Activated naive CD8-positive, alpha-beta T cell treated with anti-CD3 and anti-CD28 coated beads for 36 hours (primary cell): ENCODE results near the gene TMCO4. TPM values are rescaled to one million over a fixed set of nuclear protein-coding genes. Genes with fewer than 3 reads are reported as not detected.

Source experiments
- DNase-seq: peaks from one replicate; pipeline ENCODE4 v3.0.0; 2021
- H3K27ac Mint-ChIP-seq: one replicate; pipeline ENCODE4 v1.8.0; 2022; ENCODE audit warnings: mild to moderate bottlenecking, moderate library complexity, mixed read lengths
- H3K27me3 Mint-ChIP-seq: one replicate; pipeline ENCODE4 v1.8.0; 2022; ENCODE audit warnings: mild to moderate bottlenecking, mixed read lengths
- H3K36me3 Mint-ChIP-seq: one replicate; pipeline ENCODE4 v1.8.0; 2021; ENCODE audit warnings: mild to moderate bottlenecking, mixed read lengths
- H3K4me1 Mint-ChIP-seq: one replicate; pipeline ENCODE4 v1.8.0; 2021; ENCODE audit warnings: mixed read lengths
- H3K4me3 Mint-ChIP-seq: one replicate; pipeline ENCODE4 v1.8.0; 2022; ENCODE audit warnings: mild to moderate bottlenecking, moderate library complexity, mixed read lengths
- H3K9me3 Mint-ChIP-seq: one replicate; pipeline ENCODE4 v1.8.0; 2022; ENCODE audit warnings: mixed read lengths
- total RNA-seq, 2 experiments: library from RNA; stranded (reverse); gene quantifications; one replicate each; pipeline ENCODE4 v1.2.3, GENCODE V29; 2021

The TMCO4 gene
- total RNA-seq, 2 experiments from 2014 or later, result 12.5 to 13.9 TPM

GRCh38 chr1:19689085-19689757, 110.5 kb downstream of the TMCO4 start:
- DNase-seq, result no peak
- H3K36me3 Mint-ChIP-seq, result peaks cover 45% of the 10 kb centered on the region
- peaks cover 19% of the 10 kb centered on the region for H3K4me1 Mint-ChIP-seq
- no peak overlapping the region for H3K4me3 Mint-ChIP-seq
- peaks cover 8% of the 10 kb centered on the region for H3K9me3 Mint-ChIP-seq
- H3K27ac Mint-ChIP-seq, result no peak overlapping the region
- no peaks in the 10 kb centered on the region for H3K27me3 Mint-ChIP-seq

- no peak for DNase-seq
- Mint-ChIP-seq H3K36me3 (peaks cover 45% of the 10 kb centered on the region), H3K4me1 (peaks cover 19% of the 10 kb centered on the region), H3K27ac (no peak overlapping the region), H3K4me3 (no peak overlapping the region), H3K9me3 (peaks cover 8% of the 10 kb centered on the region), H3K27me3 (no peaks in the 10 kb centered on the region)
Observed at GRCh38 chr1:19688041-19688842, 111.5 kb downstream of the TMCO4 start.

DNA sequence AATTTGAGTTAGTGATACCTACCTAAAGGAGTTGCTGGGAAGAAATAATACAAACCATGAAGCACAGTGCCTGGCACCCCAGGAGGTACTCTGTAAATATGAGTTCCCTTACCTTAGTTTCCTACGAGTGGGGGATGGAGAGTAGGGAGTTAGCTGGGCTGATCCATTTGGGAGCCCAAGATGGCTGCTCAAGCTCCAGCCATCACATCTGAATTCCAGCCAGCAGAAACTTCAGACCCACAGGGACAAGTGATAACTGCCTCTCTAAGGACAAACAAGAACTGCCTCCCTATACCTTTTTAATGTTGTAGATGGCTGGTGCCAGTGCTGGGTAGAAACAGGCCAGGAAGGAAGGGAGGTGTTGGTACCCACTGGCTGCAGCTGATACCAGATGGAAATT, 112.3 kb downstream of the TMCO4 start:
- no peaks in the 10 kb centered on the region for H3K27me3 Mint-ChIP-seq
- no peak overlapping the region for H3K27ac Mint-ChIP-seq
- DNase-seq, result no peak
- H3K4me1 Mint-ChIP-seq, result peaks cover 19% of the 10 kb centered on the region
- H3K36me3 Mint-ChIP-seq, result peaks cover 45% of the 10 kb centered on the region
- peaks cover 8% of the 10 kb centered on the region for H3K9me3 Mint-ChIP-seq
- no peak overlapping the region for H3K4me3 Mint-ChIP-seq

- H3K27me3 Mint-ChIP-seq, result no peaks in the 10 kb centered on the region
- peaks cover 33% of the 10 kb centered on the region for H3K36me3 Mint-ChIP-seq
Observed at GRCh38 chr1:19685994-19686393, 113.7 kb downstream of the TMCO4 start.

DNA sequence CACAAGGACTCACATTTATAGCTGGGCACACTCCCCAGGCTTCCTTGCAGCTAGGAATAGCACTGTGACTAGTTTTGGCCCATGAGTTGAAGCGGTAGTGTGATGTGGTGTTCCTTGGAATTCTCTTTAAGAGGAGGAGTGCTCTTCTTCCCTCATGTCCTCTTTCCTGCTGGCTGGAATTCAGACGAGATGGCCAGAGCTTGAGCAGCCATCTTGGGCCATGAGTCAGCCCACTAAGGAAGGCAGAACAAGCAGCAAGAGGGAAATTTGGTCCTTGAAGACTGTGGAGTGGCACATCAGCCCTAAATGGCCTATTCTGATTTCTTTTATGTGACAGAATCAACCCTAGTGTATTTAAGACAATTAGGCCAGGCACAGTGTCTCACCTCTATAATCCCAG, 115.0 kb downstream of the TMCO4 start:
- H3K4me1 Mint-ChIP-seq, result peaks cover 19% of the 10 kb centered on the region
- H3K9me3 Mint-ChIP-seq, result peaks cover 4% of the 10 kb centered on the region
- H3K27ac Mint-ChIP-seq, result no peak overlapping the region
- no peak overlapping the region for H3K4me3 Mint-ChIP-seq
- H3K36me3 Mint-ChIP-seq, result peaks cover 20% of the 10 kb centered on the region
- H3K27me3 Mint-ChIP-seq, result no peaks in the 10 kb centered on the region
- DNase-seq, result no peak

More at GRCh38 chr1:19685994-19686393, 113.7 kb downstream of the TMCO4 start:
- H3K4me3 Mint-ChIP-seq, result no peak overlapping the region
- no peak overlapping the region for H3K27ac Mint-ChIP-seq
- peaks cover 19% of the 10 kb centered on the region for H3K4me1 Mint-ChIP-seq
- peaks cover 7% of the 10 kb centered on the region for H3K9me3 Mint-ChIP-seq
- no peak for DNase-seq

DNA sequence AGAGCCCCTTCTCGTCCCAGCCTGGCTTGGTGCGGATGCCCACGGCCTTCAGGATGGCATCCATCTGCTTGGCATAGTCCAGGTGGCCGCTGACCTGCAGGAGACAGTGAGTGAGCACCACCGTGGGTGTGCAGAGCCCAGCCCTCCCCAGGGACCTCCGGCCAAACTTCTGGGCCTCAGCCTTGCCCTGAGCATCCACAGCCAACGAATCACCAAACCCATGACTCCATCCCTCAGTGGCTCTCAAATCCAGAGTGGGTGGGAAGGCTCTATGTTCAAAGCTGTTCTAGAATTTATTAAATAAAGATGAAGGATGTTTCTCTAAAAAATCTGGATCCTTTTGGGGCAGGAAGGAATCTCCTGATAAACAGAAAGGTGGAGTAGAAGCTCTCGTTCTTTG, 116.4 kb downstream of the TMCO4 start:
- no peaks in the 10 kb centered on the region for H3K9me3 Mint-ChIP-seq
- no peak for DNase-seq
- H3K27me3 Mint-ChIP-seq, result no peaks in the 10 kb centered on the region
- H3K27ac Mint-ChIP-seq, result no peak overlapping the region
- H3K4me3 Mint-ChIP-seq, result no peak overlapping the region
- peaks cover 13% of the 10 kb centered on the region for H3K36me3 Mint-ChIP-seq
- peaks cover 11% of the 10 kb centered on the region for H3K4me1 Mint-ChIP-seq

DNA sequence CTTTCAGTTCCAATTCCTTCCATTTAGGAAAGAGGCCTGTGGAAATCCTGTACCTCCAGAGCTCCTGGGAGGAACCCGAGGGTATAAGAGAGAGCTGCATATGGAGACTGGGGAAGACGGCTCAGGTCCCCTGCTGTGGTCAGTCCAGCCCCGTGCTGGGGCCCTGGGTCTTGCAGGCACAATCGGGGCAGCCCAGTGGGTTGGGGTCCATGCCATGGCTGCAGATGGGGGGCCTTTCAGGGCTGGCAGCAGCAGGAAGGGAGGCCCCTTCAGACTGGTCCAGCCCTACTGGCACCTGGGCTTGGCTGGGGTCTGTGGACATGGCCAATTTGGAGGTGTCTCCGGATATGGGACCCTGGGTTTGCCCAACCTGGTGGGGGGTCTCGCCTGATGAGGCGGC, 116.8 kb downstream of the TMCO4 start:
- Mint-ChIP-seq H3K27ac (no peak overlapping the region), H3K4me3 (no peak overlapping the region), H3K9me3 (no peaks in the 10 kb centered on the region), H3K4me1 (peaks cover 7% of the 10 kb centered on the region), H3K36me3 (peaks cover 8% of the 10 kb centered on the region), H3K27me3 (no peaks in the 10 kb centered on the region)
- no peak for DNase-seq

GRCh38 chr1:19682257-19682656, 117.5 kb downstream of the TMCO4 start:
- H3K9me3 Mint-ChIP-seq, result no peaks in the 10 kb centered on the region
- peaks cover 3% of the 10 kb centered on the region for H3K36me3 Mint-ChIP-seq
- DNase-seq, result no peak
- no peak overlapping the region for H3K27ac Mint-ChIP-seq
- H3K4me1 Mint-ChIP-seq, result peaks cover 1% of the 10 kb centered on the region
- no peak overlapping the region for H3K4me3 Mint-ChIP-seq
- H3K27me3 Mint-ChIP-seq, result peaks cover 2% of the 10 kb centered on the region

GRCh38 chr1:19680644-19681043, 119.1 kb downstream of the TMCO4 start:
- Mint-ChIP-seq H3K36me3 (no peaks in the 10 kb centered on the region), H3K9me3 (no peaks in the 10 kb centered on the region), H3K27me3 (peaks cover 13% of the 10 kb centered on the region)

GRCh38 chr1:19679691-19680090, 120.0 kb downstream of the TMCO4 start:
- peaks cover 13% of the 10 kb centered on the region for H3K27me3 Mint-ChIP-seq
- no peak overlapping the region for H3K4me3 Mint-ChIP-seq
- DNase-seq, result no peak
- H3K27ac Mint-ChIP-seq, result no peak overlapping the region
- H3K4me1 Mint-ChIP-seq, result no peaks in the 10 kb centered on the region
- H3K9me3 Mint-ChIP-seq, result no peaks in the 10 kb centered on the region
- H3K36me3 Mint-ChIP-seq, result no peaks in the 10 kb centered on the region

More at GRCh38 chr1:19680644-19681043, 119.1 kb downstream of the TMCO4 start:
- Mint-ChIP-seq H3K27ac (no peak overlapping the region), H3K4me3 (no peak overlapping the region), H3K4me1 (no peaks in the 10 kb centered on the region)
- DNase-seq, result no peak

- Mint-ChIP-seq H3K27me3 (peaks cover 17% of the 10 kb centered on the region), H3K36me3 (no peaks in the 10 kb centered on the region), H3K9me3 (no peaks in the 10 kb centered on the region), H3K4me3 (no peak overlapping the region), H3K4me1 (no peaks in the 10 kb centered on the region), H3K27ac (no peak overlapping the region)
- no peak for DNase-seq
Observed at GRCh38 chr1:19678931-19679453, 120.7 kb downstream of the TMCO4 start.

DNA sequence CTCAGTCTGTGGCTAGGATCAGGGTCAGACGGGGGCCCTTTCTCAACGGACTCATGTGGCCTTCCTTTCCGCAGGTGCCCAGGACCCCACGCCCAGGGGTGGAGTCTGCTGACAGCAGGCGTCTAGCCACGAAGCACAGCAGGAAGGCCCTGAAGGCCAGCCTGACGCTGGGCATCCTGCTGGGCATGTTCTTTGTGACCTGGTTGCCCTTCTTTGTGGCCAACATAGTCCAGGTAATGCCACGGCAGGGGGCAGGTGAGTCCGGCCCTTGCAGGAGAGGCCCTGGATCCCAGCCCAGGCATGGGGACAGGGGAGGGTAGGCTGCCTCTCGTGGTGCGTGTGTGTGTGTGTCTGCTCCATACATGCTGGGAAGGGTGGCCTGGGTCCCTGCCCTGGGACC, 121.2 kb downstream of the TMCO4 start:
- no peak for DNase-seq
- no peaks in the 10 kb centered on the region for H3K9me3 Mint-ChIP-seq
- peaks cover 17% of the 10 kb centered on the region for H3K27me3 Mint-ChIP-seq
- H3K4me1 Mint-ChIP-seq, result no peaks in the 10 kb centered on the region
- H3K4me3 Mint-ChIP-seq, result no peak overlapping the region
- H3K27ac Mint-ChIP-seq, result no peak overlapping the region
- H3K36me3 Mint-ChIP-seq, result no peaks in the 10 kb centered on the region

DNA sequence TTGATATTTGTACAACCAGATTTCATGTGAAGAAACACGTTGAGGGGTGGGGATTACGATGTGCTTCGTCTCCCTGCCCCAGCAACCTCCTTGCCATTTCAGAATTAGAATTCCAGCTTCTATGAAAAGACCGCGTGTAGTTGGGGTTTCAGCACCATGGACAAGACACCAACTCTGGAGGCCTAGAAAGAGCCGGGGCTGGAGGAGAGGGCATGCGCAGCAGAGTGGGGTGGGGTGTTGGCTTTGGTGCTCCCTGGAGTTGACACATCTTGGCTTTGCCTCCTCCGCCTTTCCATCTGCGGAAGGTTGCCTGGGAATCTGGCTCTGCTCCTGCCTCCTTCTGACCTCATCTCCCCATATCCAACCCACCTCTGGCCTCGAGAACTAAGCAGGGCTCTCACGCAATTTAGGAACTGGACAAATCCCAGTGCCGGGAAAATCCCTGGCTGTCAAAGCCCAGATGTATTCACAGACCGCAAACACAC, 123.2 kb downstream of the TMCO4 start:
- no peak overlapping the region for H3K4me3 Mint-ChIP-seq
- H3K36me3 Mint-ChIP-seq, result no peaks in the 10 kb centered on the region
- H3K4me1 Mint-ChIP-seq, result no peaks in the 10 kb centered on the region
- peak; percentile 23 for DNase-seq
- no peak overlapping the region for H3K27ac Mint-ChIP-seq
- H3K9me3 Mint-ChIP-seq, result no peaks in the 10 kb centered on the region
- peaks cover 29% of the 10 kb centered on the region for H3K27me3 Mint-ChIP-seq

DNA sequence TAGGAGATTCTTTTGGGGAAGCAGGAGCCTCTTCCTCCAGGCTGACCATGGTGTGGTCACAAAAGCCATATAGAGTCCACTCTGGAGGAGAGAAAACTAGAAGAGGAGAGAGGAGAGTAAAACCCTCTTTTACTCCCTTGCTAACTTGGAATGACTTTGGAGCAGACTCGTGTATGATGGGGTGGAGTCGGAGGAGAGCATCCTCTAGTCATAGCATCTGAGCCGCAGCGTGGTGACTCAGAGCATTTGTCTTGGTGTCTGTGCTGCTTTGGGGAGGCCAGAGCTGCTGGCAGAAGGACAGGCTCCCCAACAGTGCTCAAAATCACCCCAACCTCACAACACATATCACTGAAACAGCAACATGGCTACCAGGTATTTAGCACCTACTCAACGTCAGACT, 123.9 kb downstream of the TMCO4 start:
- Mint-ChIP-seq H3K4me1 (no peaks in the 10 kb centered on the region), H3K27ac (no peak overlapping the region), H3K36me3 (no peaks in the 10 kb centered on the region), H3K9me3 (no peaks in the 10 kb centered on the region), H3K4me3 (no peak overlapping the region), H3K27me3 (peaks cover 30% of the 10 kb centered on the region)
- no peak for DNase-seq

DNA sequence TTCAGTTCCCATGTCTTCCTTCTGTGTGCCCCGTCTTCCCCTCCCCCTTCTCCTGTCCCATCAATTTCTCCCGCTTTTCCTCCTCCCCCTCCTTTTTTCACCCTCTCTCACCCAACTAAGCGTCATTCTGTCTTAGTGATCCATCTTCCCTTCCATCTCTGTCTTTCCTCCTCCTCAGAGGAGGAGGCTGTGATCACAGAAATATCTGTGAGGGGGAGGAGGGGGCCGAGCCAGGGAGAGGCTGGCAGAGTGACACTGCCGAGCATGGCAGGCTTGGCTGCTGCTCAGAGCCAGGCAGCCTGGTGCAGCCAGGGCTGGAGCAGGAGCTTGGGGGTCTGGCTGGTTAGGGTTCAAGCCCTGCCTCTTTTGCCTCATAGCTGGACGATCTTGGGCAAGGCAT, 127.5 kb downstream of the TMCO4 start:
- no peaks in the 10 kb centered on the region for H3K4me1 Mint-ChIP-seq
- H3K27ac Mint-ChIP-seq, result no peak overlapping the region
- no peaks in the 10 kb centered on the region for H3K9me3 Mint-ChIP-seq
- H3K36me3 Mint-ChIP-seq, result no peaks in the 10 kb centered on the region
- H3K4me3 Mint-ChIP-seq, result no peak overlapping the region
- peaks cover 48% of the 10 kb centered on the region for H3K27me3 Mint-ChIP-seq
- no peak for DNase-seq
